Parathyroid adenoma (tissue), 2 donors: Measurements from ENCODE around the gene CGB3.
"Not testable (repeated sequence)": the region's sequence is repeated elsewhere in the genome, so short reads cannot be mapped to it uniquely, and the experiment has no call there.

Experiments used
- H2AFZ ChIP-seq: fragments of 300-600 bp; sonication (generic); one replicate; pipeline ENCODE4 v1.7.0; 2017; ENCODE audit warnings: antibody characterized with exemption, mild to moderate bottlenecking
- H3K27ac ChIP-seq: fragments of 300-600 bp; sonication (generic); one replicate; pipeline ENCODE4 v1.7.0; 2017
- H3K27me3 ChIP-seq: fragments of 300-600 bp; sonication (generic); one replicate; pipeline ENCODE4 v1.7.0; 2017; ENCODE audit warnings: low read length; ENCODE audit not compliant: control insufficient read depth, insufficient read depth
- H3K36me3 ChIP-seq: fragments of 300-600 bp; sonication (generic); one replicate; pipeline ENCODE4 v1.7.0; 2017; ENCODE audit warnings: low read length; ENCODE audit not compliant: control insufficient read depth, insufficient read depth
- H3K4me1 ChIP-seq: fragments of 300-600 bp; sonication (generic); one replicate; pipeline ENCODE4 v1.7.0; 2017; ENCODE audit warnings: control low read depth
- H3K4me2 ChIP-seq: fragments of 300-600 bp; sonication (generic); one replicate; pipeline ENCODE4 v1.7.0; 2017; ENCODE audit warnings: low read length
- H3K4me3 ChIP-seq: fragments of 300-600 bp; sonication (generic); one replicate; pipeline ENCODE4 v1.7.0; 2017; ENCODE audit warnings: low read depth, low read length
- H3K79me2 ChIP-seq: fragments of 300-600 bp; sonication (generic); one replicate; pipeline ENCODE4 v1.7.0; 2017; ENCODE audit warnings: control low read depth
- H3K9ac ChIP-seq: fragments of 300-600 bp; sonication (generic); one replicate; pipeline ENCODE4 v1.7.0; 2017; ENCODE audit warnings: mild to moderate bottlenecking
- H3K9me3 ChIP-seq: fragments of 300-600 bp; sonication (generic); one replicate; pipeline ENCODE4 v1.7.0; 2017; ENCODE audit warnings: low read length; ENCODE audit not compliant: control insufficient read depth
- TF ChIP-seq, protein P1 (sequence below): fragments of 300-600 bp; sonication (generic); IDR thresholded peaks from one replicate; pipeline ENCODE4 v1.7.0; 2017; ENCODE audit warnings: antibody characterized with exemption, mild to moderate bottlenecking
- donor health status: primary hyperparathyroidism.

CGB3 gene

GRCh38 chr19:49024233-49024632 is at the start of gene CGB3:
Gene CGB3 (minus strand): TSS chr19:49024333. CDS start chr19:49023971, 362 bp downstream.
- not testable (repeated sequence) for H3K4me2 ChIP-seq, H3K4me3 ChIP-seq, H3K4me1 ChIP-seq, H3K27me3 ChIP-seq, H3K79me2 ChIP-seq, H3K36me3 ChIP-seq, H3K9ac ChIP-seq, H3K9me3 ChIP-seq, H3K27ac ChIP-seq, H2AFZ ChIP-seq

- TF ChIP-seq, protein P1, sequence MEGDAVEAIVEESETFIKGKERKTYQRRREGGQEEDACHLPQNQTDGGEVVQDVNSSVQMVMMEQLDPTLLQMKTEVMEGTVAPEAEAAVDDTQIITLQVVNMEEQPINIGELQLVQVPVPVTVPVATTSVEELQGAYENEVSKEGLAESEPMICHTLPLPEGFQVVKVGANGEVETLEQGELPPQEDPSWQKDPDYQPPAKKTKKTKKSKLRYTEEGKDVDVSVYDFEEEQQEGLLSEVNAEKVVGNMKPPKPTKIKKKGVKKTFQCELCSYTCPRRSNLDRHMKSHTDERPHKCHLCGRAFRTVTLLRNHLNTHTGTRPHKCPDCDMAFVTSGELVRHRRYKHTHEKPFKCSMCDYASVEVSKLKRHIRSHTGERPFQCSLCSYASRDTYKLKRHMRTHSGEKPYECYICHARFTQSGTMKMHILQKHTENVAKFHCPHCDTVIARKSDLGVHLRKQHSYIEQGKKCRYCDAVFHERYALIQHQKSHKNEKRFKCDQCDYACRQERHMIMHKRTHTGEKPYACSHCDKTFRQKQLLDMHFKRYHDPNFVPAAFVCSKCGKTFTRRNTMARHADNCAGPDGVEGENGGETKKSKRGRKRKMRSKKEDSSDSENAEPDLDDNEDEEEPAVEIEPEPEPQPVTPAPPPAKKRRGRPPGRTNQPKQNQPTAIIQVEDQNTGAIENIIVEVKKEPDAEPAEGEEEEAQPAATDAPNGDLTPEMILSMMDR: no peak
- no peak overlapping the region for H3K4me2 ChIP-seq
- no peaks in the 10 kb centered on the region for H3K36me3 ChIP-seq
- no peak overlapping the region for H3K27ac ChIP-seq
- H3K9ac ChIP-seq: no peak overlapping the region
- no peaks in the 10 kb centered on the region for H3K9me3 ChIP-seq
- no peaks in the 10 kb centered on the region for H3K4me1 ChIP-seq
- H3K27me3 ChIP-seq: peaks cover 5% of the 10 kb centered on the region
- H3K4me3 ChIP-seq: no peak overlapping the region
- no peaks in the 10 kb centered on the region for H3K79me2 ChIP-seq
- no peak overlapping the region for H2AFZ ChIP-seq
These were observed 47.9 kb upstream of the CGB3 start for GRCh38 chr19:49071860-49072547.

DNA sequence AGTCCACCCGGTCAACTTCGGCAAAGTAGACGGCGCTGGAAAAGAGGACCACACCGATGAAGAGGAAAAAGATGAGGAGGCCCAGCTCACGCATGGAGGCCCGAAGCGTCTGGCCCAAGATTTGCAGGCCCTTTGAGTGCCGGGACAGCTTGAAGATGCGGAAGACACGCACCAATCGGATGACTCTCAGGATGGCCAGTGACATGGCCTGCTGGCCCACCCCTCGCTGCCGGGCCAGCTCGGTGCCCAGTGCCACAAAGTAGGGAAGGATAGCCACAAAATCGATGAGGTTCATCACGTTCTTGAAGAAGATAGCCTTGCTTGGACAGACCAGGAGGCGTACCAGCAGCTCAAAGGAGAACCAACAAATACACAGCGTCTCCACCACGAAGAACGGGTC is 46.3 kb upstream of the CGB3 start:
- Histone ChIP-seq H3K4me2 (no peak overlapping the region), H3K27ac (no peak overlapping the region), H3K79me2 (no peaks in the 10 kb centered on the region), H3K4me3 (no peak overlapping the region), H2AFZ (no peak overlapping the region), H3K27me3 (peaks cover 5% of the 10 kb centered on the region), H3K36me3 (no peaks in the 10 kb centered on the region), H3K9me3 (no peaks in the 10 kb centered on the region), H3K4me1 (no peaks in the 10 kb centered on the region), H3K9ac (no peak overlapping the region)
- TF ChIP-seq, protein P1: no peak

- Histone ChIP-seq H3K36me3 (no peaks in the 10 kb centered on the region), H3K4me3 (no peak overlapping the region), H3K27me3 (peaks cover 5% of the 10 kb centered on the region), H2AFZ (no peak overlapping the region), H3K4me2 (no peak overlapping the region), H3K27ac (no peak overlapping the region), H3K4me1 (no peaks in the 10 kb centered on the region), H3K79me2 (no peaks in the 10 kb centered on the region), H3K9ac (no peak overlapping the region), H3K9me3 (no peaks in the 10 kb centered on the region)
- TF ChIP-seq, protein P1: no peak
These were observed 44.9 kb upstream of the CGB3 start for GRCh38 chr19:49069026-49069425.

- Histone ChIP-seq H2AFZ (no peak overlapping the region), H3K4me2 (no peak overlapping the region), H3K27me3 (no peaks in the 10 kb centered on the region), H3K36me3 (no peaks in the 10 kb centered on the region), H3K9ac (no peak overlapping the region), H3K79me2 (no peaks in the 10 kb centered on the region), H3K9me3 (no peaks in the 10 kb centered on the region), H3K4me1 (no peaks in the 10 kb centered on the region), H3K27ac (no peak overlapping the region), H3K4me3 (no peak overlapping the region)
- TF ChIP-seq, protein P1: no peak
These were observed 43.4 kb upstream of the CGB3 start for GRCh38 chr19:49067554-49067953.
